Peyer's patch (tissue), 4 donors: Measurements from ENCODE around the gene SEPTIN6.

Experiments used
- POLR2A ChIP-seq, 2 donors: fragments of 450-650 bp; IDR thresholded peaks; one replicate each; pipeline ENCODE4 v1.5.1; 2017; ENCODE audit warnings: antibody characterized with exemption in 2 of 2, mild to moderate bottlenecking in 2 of 2, moderate library complexity in 2 of 2
- TF ChIP-seq, protein P1 (sequence below), 6 experiments: fragments of 450-650 bp in 4 of 6; fragments of 200-600 bp in 2 of 6; sonication (generic) in 1 of 6; IDR thresholded peaks; one replicate each; pipeline ENCODE4 v1.5.1; 2017 to 2019; ENCODE audit warnings: antibody characterized with exemption in 6 of 6, mild to moderate bottlenecking in 3 of 6, moderate library complexity in 1 of 6

DNA sequence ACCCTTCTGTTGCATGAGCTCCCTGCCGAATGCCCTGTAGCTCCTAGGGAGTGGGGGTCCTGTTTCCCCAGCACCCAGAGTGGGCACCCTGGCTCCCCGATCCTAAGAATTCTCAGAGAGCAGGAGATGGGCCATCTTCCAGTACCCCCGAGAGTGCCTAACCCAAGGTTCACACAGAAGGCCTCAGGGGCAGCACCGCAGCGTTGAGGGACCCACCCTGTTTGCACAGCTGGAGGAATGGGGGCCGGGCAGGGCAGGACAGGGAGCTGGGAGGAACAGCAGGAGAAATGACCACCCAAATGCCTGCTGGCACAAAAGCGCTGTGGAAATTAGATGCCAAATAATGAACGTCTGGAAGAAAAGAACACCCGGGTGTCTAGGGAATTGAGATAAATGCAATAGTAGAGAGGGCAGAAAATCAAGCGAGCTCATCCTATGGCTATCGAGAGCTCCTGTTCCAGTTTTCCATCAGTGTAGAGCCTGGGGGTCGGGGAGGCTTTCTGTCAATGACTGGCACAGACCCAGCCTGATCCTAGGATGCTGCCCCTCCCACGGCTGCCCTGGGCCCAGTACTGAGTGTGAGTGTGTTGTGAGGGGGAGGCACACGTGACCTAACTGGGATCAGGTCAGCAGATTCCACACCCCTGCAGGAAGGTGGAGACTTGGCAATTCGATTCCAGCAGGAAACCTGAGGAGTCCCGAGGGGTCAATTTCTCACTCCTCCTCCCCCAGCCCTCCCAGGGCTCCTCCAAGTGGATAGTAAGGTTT is 25.7 kb downstream of the SEPTIN6 start:
- TF ChIP-seq, protein P1, sequence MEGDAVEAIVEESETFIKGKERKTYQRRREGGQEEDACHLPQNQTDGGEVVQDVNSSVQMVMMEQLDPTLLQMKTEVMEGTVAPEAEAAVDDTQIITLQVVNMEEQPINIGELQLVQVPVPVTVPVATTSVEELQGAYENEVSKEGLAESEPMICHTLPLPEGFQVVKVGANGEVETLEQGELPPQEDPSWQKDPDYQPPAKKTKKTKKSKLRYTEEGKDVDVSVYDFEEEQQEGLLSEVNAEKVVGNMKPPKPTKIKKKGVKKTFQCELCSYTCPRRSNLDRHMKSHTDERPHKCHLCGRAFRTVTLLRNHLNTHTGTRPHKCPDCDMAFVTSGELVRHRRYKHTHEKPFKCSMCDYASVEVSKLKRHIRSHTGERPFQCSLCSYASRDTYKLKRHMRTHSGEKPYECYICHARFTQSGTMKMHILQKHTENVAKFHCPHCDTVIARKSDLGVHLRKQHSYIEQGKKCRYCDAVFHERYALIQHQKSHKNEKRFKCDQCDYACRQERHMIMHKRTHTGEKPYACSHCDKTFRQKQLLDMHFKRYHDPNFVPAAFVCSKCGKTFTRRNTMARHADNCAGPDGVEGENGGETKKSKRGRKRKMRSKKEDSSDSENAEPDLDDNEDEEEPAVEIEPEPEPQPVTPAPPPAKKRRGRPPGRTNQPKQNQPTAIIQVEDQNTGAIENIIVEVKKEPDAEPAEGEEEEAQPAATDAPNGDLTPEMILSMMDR (IDR thresholded peaks at IDR 0.05): no peak
- TF ChIP-seq POLR2A (IDR thresholded peaks at IDR 0.05): no peak
